AG04450 (cell line): ENCODE measurements around the gene ABCA10. TPM values are rescaled to one million over a fixed set of nuclear protein-coding genes. Genes with fewer than 3 reads are reported as not detected.
"Not testable (repeated sequence)": the region's sequence is repeated elsewhere in the genome, so short reads cannot be mapped to it uniquely, and the experiment has no call there.

Source experiments
- CTCF ChIA-PET: fragments of 300-600, 350-600 bp; formaldehyde crosslinking; extraction: SDS; loops from one replicate; lab custom pipeline; 2022; ENCODE audit warnings: antibody characterized with exemption, inconsistent platforms; lab: Charles Lee
- POLR2A ChIA-PET: fragments of 350-600 bp; formaldehyde crosslinking; extraction: SDS; loops from one replicate; lab custom pipeline; 2021; ENCODE audit warnings: antibody characterized with exemption, inconsistent platforms; lab: Yijun Ruan, JAX
- DNase-seq: peaks from one replicate; pipeline ENCODE4 v3.0.0-alpha.2; 2011; ENCODE audit warnings: low read depth, low spot score
- H3K27ac ChIP-seq: one replicate; pipeline ENCODE4 v1.5.1; 2012; ENCODE audit warnings: low read depth, low read length, control low read depth
- H3K27me3 ChIP-seq: one replicate; pipeline ENCODE4 v1.6.0; 2012; ENCODE audit warnings: low read length; ENCODE audit not compliant: control insufficient read depth, insufficient read depth
- H3K4me3 ChIP-seq: 2 replicates; pipeline ENCODE4 v1.5.1; 2011; ENCODE audit warnings: mild to moderate bottlenecking, low read depth, low read length, control low read depth
- H3K9me3 ChIP-seq: 2 replicates; pipeline ENCODE4 v1.5.1; 2012; ENCODE audit warnings: low read length; ENCODE audit not compliant: control insufficient read depth, insufficient read depth
- CTCF ChIP-seq: IDR thresholded peaks from 2 replicates; pipeline ENCODE4 v1.5.1; 2011; ENCODE audit warnings: low read depth, low read length, control low read depth, inconsistent platforms
- polyA minus RNA-seq: library from RNA; depleted of rRNA, polyadenylated mRNA; stranded (reverse); fragments of >200 nt; gene quantifications from 2 replicates; pipeline ENCODE4 v1.2.3, GENCODE V29; 2011; rRNA and poly(A)+ RNA removed
- polyA plus RNA-seq: library from polyadenylated mRNA; depleted of rRNA; stranded (reverse); fragments of >200 nt; gene quantifications from 2 replicates; pipeline ENCODE4 v1.2.3, GENCODE V29; 2011; rRNA removed

Gene ABCA10
- 0.31 and 0.58 TPM in 2 replicates for polyA plus RNA-seq
- polyA minus RNA-seq, result 0.28 and 0.65 TPM in 2 replicates

DNA sequence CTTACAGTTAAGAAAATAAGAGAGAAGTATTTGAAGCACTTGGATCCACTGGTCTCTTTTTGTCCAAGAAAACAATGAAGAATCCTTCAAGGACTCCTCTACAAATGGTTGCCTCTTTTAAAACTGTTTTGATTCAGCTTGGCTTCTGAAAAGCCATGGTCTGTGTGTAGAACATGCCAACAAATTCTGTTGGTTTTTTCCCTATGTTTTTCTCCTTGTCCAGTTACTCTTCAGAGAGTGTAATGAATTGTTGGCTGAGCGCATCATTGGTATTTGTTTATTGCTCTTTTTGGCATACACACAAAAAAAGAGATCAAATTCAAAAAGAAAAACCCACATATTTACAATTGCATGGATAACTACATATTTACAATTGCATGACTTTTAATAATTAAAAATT, at the start of gene ABCA10:
Gene ABCA10, minus strand, starts transcription at position 249 of the 400 bp plus-strand sequence. CDS start 3,466 bp downstream, outside the sequence.
- H3K27ac ChIP-seq, result no peak within 1 kb of the TSS
- TF ChIP-seq CTCF, result no peak
- no peak within 1 kb of the TSS for H3K4me3 ChIP-seq
- ChIA-PET CTCF (interaction anchor here (1.1 to 1.5 kb wide), 3 partner anchors 7 to 456 kb away, joined by 3 to 5 read pairs (median 5); no protein-coding TSS in a partner anchor), POLR2A (no interaction called here)
- H3K9me3 ChIP-seq, result no peaks in the 10 kb centered on the region
- no peaks in the 10 kb centered on the region for H3K27me3 ChIP-seq
- no peak for DNase-seq

- H3K27me3 ChIP-seq, H3K9me3 ChIP-seq, CTCF ChIA-PET, DNase-seq, H3K4me3 ChIP-seq, H3K27ac ChIP-seq, POLR2A ChIA-PET: not testable (repeated sequence)
These were observed 47.7 kb upstream of the ABCA10 start for GRCh38 chr17:69276279-69276678.

DNA sequence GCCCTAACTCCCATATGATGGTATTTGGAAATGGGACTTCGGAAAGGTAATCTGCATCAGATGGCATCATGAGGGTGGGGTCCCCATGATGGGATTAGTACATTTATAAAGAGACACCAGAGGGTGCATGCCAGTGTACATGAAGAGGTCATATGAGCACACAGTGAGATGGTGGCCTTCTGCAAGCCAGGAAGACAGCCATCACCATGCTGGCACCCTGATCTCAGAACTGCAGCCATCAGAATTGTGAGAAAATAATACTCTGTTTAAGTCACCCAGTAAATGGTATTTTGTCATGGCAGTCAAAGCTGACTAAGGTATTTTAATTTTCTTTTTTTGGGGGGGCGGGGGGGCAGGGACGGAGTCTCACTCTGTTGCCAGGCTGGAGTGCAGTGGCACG, 47.1 kb upstream of the ABCA10 start:
- Histone ChIP-seq H3K27me3 (no peaks in the 10 kb centered on the region), H3K4me3 (no peak overlapping the region), H3K9me3 (no peaks in the 10 kb centered on the region), H3K27ac (no peak overlapping the region)
- no peak for TF ChIP-seq CTCF
- ChIA-PET POLR2A (no interaction called here), CTCF (no interaction called here)
- no peak for DNase-seq

DNA sequence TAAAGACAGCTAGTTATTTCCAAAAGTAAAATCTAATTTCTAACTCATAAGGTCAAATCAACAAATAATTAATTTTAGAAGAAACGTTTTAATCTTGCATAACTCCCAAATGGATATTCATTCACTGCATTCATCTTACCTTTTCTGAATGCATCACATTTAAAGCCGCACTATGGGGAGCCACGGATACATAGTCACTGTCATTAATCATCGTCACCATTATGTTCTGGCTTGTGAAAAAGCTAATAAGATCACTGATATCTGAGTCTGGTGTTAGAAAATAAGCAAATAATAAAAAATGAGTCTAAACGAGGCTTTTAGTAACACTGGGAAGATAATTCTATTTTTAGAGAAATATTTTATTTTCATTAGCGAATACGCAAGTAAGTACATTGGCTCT, 42.4 kb upstream of the ABCA10 start:
- H3K27me3 ChIP-seq, result no peaks in the 10 kb centered on the region
- DNase-seq, result no peak
- ChIA-PET POLR2A (no interaction called here), CTCF (no interaction called here)
- H3K9me3 ChIP-seq, result no peaks in the 10 kb centered on the region
- TF ChIP-seq CTCF, result no peak
- H3K27ac ChIP-seq, result no peak overlapping the region
- no peak overlapping the region for H3K4me3 ChIP-seq

DNA sequence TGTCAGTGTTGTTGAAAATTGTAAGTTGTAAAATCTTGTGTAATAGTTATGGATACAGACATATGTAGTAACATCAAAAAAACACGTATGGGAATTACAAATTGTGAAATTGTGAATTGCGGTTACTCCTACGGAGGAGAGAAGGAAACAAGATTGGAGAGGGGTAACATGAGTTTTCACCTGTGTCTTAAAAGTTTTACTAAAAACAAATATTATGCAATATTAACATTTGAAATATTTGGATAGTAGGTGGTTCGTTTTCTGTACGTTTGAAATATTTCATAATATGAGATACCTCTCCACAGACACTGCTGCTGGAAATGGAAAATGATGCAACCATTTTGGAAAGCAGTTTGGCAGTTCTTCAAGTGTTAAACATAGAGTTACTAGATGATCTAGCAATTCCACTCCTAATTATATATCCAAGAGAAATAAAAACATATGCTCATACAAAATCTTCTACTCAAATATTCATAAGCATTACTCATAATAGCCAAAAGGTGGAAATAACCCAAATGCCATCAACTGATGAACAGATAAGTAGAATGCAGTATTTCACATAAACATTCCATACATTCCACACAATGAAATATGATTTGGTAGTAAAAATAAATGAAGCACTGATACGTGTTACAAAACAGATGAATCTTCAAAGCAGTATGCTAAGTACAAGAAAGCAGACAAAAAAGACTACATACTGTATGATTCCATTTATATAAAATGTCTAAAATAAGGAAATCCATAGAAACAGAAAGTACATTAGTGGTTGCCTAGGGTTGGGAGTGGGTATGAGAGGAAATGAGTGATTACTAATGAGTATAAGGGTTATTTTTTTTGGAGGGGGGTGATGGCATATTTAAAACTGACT, 40.7 kb upstream of the ABCA10 start:
- no peak overlapping the region for H3K27ac ChIP-seq
- POLR2A ChIA-PET, result no interaction called here
- no peak overlapping the region for H3K4me3 ChIP-seq
- no peaks in the 10 kb centered on the region for H3K9me3 ChIP-seq
- CTCF ChIA-PET, result no interaction called here
- no peak for TF ChIP-seq CTCF
- no peak for DNase-seq
- H3K27me3 ChIP-seq, result no peaks in the 10 kb centered on the region
